ENCODE data around the gene KIF1A.
A peak's percentile ranks its signal among the peaks of the same experiment; 100 is the strongest.

Gene KIF1A

DNA sequence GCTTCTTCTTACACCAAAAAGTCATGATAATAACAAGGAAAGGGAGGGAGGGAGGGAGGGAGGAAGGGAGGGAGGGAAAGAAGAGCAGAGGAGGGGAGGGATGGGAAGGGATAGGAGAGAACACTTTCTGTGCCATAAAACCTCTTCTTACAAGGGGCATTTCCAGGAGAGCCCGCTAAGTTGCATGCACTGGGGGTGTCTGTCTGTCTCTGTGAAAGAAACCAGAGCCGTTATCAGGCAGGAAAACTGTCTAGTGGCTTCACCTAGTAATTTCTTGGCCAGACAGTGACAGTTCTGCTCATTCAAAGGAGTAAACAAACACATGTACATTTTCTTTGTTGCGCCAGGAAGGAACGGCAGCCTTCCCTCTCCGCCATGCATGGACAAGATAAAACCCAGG lies 82.5 kb downstream of the KIF1A start:
- DNase-seq = no peak

GRCh38 chr2:240736281-240737250 lies 83.5 kb downstream of the KIF1A start:
- no peak for DNase-seq

DNA sequence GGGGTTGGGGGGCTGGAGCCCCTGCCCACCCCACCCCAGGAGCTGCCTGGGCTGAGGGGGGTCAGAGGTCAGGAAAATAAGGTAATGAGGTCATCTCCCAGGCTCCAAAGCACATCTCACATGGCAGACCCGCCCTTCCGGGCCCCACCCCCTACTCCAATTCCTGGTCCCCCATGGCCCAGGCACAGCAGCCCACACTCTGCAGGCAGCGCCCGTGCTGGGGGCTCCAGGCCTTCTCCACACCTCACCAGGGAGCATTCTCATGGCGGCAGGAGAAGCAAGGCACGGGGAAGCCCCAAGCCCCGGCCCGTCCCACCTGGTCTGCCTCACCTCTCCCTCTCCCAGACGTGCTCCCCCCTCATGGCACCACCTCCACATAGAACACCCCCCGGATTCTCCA lies 84.5 kb downstream of the KIF1A start:
- no peak for DNase-seq

DNA sequence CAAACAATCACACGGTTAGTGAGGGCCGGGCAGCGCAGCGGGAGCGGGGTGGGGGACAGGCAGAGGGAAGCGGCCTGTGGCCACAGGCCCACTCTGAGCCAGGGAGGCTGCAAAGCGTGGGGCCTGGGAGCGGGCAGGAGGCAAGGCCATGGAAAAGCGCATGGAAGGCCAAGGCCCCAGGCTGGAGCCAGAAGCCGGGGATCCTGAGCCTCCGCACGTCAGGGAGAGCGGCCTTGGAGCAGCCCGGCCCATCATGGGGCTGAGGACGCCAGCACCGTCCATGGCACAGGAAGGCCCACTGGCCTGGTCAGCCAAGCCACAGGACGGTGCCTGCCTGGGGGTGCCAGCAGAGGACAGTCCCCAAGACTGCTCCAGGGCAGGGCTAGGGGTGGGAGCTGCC lies 85.3 kb downstream of the KIF1A start:
- no peak for DNase-seq

DNA sequence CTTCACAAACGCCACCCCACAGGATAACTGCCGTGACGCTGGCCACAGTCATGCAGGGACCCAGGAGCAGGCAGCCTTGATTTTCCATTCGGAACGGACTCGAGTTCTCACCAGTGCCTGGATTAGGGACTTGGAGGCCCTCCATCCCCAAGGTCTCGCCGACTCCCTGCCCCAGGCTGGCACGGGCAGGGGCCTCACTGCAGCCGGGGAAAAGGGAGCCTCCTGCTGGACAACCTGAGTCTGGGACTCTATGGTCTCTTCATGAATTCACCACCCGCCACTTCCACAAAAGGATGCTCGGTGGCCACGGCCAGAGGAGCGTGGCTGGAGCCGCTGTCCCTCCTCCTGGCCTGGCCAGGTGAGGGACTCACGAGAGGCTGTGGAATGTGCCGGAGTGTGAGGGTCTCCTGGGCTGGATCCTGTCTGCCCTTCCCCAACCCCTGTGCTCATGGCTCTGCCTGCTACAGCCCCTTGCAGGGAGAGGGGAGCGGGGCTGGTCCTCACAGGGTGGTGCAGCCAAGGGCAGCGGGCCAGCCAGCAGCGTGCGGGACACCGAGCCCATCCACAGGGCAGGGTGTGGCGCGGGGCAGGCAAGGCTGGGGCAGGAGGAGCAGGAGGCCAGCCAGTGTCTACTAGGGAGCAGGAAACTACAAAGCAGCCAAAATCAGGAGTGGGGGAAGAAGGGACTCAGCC lies 86.1 kb downstream of the KIF1A start:
- DNase-seq = peak in 1 of 51 donors; percentile 11

GRCh38 chr2:240732911-240733622 lies 87.0 kb downstream of the KIF1A start:
- DNase-seq = no peak

DNA sequence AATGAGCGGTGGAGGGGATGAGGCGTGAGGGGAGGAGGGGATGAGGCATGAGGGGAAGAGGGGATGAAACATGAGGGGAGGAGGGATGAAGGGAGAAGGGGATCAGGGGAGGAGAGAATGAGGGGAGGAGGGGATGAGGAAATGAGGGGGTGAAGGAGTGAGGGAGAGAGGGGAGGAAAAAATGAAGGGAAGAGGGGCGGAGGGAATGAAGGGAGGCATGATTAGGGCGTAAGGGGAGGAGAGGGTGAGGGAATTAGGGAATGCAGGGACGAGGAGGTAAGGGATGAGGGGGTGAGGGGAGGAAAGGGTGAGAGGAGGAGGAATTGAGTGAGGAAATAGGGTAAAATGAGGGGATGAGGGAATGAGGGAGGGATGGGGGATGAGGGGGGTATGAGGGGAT lies 87.8 kb downstream of the KIF1A start:
- no peak for DNase-seq

DNA sequence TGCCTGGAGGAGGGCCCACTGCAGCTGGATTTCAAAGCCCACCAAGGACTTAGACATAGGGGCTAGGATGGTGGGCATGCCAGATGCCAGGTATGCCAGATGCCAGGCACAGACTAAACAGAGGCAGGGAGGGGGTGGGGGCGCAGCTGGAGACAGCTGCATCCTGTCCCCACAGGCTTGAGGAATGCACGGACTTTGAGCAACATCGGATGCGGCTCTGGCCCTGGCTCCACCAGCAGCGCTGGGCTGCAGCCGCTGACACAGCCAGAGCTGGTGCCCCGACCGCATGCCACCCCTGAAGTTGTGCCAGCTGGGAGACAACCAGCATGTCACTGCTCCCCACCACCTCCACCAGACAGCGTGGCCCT lies 88.9 kb downstream of the KIF1A start:
- no peak for DNase-seq

DNA sequence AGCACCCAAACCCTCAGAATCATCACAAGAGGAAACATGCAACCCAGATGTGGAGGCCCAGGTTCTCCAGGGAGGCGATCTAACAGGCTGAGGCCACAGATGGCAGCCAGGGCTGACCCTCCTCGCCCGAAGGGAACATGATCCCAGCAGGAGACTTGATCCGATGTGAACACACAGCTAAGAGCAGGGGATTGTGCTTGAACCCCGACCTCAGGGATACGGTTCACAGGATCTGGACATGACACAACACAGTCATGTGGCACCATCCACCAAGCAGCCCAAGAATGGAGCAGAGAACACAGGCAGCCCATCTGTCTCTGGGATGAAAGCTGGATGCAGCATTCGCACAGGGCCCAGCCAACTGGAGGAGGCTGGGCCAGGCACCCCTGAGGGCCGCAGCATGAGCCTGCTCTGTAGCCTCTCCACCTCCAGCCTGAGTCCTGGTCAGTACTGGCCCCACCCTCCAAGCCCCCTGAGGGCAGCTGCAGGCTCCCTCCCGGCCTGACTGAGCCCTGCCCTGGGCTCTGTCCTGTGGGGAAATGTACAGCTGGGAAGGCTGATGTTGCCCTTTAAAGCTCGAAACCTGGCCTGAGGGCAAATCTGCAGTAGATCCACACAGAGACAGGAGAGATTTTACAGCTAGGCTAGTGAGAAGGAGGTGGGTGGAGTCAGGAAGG lies 89.4 kb downstream of the KIF1A start:
- DNase-seq = no peak

GRCh38 chr2:240728827-240729226 lies 91.2 kb downstream of the KIF1A start:
- no peak for DNase-seq

DNA sequence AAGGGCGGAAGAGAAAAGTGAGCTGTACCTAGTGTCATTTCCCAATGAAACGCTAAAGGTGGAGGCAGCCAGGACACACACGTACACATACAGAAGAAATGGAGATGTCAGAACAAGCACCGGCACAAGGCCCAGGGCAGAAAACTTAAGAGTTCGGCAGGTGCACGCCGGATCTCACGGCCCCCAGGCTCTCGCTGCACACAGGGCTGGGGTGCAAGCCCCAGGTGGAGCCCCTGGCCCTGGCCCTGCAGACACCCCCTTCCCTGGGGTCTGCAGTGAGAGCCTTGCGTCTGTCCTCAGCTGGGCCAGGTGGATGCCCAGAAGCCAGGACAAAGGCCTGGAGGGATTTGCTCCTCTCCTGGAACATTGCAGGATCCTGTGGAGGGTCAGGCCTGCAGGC lies 91.7 kb downstream of the KIF1A start:
- no peak for DNase-seq

GRCh38 chr2:240727913-240728312 lies 92.1 kb downstream of the KIF1A start:
- no peak for DNase-seq

DNA sequence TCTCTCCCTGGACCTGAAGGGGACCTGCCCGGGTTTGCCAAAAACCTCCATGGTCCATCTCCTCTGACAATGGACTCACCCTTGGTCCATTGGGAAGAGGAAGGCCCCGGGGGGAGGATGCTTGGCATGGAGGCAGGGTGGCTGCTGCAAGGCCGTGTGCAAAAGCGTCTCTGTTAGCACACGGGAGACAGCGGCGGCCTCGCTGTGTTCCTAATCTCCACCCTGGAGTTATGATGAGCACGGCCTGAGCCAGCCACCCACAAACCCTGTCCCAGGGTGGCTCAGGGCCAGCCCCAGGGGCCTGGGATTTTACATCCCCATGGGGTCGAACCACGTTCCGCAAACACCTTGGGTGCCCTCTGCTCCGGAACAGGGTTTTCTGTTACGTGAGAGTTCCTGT lies 92.6 kb downstream of the KIF1A start:
- no peak for DNase-seq

DNA sequence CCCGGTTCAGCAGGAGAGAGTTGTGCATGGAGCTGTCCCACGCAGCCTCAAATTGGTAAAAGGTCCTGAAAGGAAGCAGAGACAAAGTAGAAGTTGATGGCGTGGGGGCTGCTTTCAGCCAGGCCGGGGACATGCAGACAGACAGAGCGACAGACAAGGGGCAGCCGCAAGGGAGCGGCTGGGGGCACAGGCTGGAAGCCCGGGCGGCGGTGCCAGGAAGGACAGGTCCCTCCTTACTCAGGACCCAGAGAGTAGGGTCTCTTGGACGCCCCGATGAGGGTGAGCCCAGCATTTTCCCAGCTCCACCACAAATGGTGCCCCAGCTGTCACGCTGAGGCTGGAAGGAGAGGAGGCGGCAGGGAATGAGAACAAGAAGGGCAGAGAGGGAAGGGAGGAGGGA lies 93.1 kb downstream of the KIF1A start:
- no peak for DNase-seq

- DNase-seq = no peak
Measured at GRCh38 chr2:240725671-240726070, 94.3 kb downstream of the KIF1A start.

DNA sequence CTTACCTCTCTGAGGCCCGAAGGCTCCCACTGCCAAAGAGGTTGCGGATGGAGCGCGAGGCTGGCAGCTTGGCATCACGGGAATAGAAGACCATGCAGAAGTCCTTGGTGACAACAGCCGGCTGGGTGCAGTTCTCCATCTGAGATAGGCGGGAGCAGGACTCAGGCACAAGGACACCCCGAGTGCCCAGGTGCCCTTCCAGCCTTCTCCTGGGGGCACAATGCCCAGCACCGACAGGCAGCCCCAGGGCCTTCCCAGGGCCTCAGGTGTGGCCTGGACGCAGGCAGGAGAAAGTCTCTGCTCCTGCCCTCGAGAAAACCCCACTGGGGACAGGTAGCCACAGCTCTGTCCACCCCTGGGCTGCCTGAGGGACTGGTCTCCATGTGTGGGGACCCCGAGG lies 94.8 kb downstream of the KIF1A start:
- no peak for DNase-seq

GRCh38 chr2:240724431-240724830 lies 95.6 kb downstream of the KIF1A start:
- DNase-seq = no peak

DNA sequence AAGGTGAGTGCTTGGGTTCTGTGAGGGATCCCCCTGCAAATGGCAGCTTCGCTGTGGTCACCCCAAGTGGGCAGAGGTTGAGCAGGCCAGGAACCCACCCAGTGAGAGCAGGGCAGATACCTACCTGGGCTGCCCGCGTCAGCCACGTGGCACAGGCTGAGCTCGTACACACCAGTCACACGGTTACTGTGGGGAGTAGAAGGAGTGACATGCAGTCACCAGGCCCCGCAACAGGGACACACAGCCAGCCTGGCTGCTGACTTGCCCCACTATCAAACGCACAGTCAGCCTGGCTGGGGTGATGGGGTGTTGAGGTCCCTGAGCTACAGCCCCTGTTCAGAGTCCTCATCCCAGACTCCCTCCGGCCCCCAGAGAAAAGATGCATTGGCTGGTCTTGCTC lies 96.2 kb downstream of the KIF1A start:
- no peak for DNase-seq

GRCh38 chr2:240722796-240723735 lies 97.0 kb downstream of the KIF1A start:
- DNase-seq = no peak

- no peak for DNase-seq
Measured at GRCh38 chr2:240722376-240722775, 97.6 kb downstream of the KIF1A start.

Measured in hypothalamus (tissue), 51 donors.